GM19397 (cell line): Measurements from ENCODE around the gene GNG4.

Experiments used
- ATAC-seq: cut with Tn5 transposase; IDR thresholded peaks from one replicate; pipeline ENCODE4 v1.9.1; 2021; ENCODE audit warnings: mild to moderate bottlenecking, moderate library complexity; ENCODE audit not compliant: unreplicated experiment

The GNG4 gene

GRCh38 chr1:235502601-235503402, 146.8 kb downstream of the GNG4 start:
- no peak for ATAC-seq

GRCh38 chr1:235500971-235501540, 148.5 kb downstream of the GNG4 start:
- ATAC-seq: no peak
